MCF 10A (cell line): Measurements from ENCODE around the gene SULT1E1. TPM values are rescaled to one million over a fixed set of nuclear protein-coding genes. Genes with fewer than 3 reads are reported as not detected.

Source experiments
- BruUV-seq: library from RNA; stranded (reverse); fragments of 400-500 nt; replicated peaks from 2 replicates; lab custom pipeline; 2021; lab: Mats Ljungman, UMichigan
- CTCF ChIA-PET: fragments of 300-600 bp; sonication (Branson Sonifier 250); formaldehyde crosslinking; extraction: SDS; loops from one replicate; lab custom pipeline; 2021; ENCODE audit warnings: antibody characterized with exemption, inconsistent platforms; lab: Yijun Ruan, JAX
- POLR2A ChIA-PET: fragments of 300-600, 350-650 bp; sonication (Branson Sonifier 250); formaldehyde crosslinking; extraction: SDS; loops from one replicate; lab custom pipeline; 2020; ENCODE audit warnings: antibody characterized with exemption, inconsistent platforms; lab: Yijun Ruan, JAX
- DNase-seq: peaks from one replicate; pipeline ENCODE4 v3.0.0-alpha.2; 2018; ENCODE audit not compliant: unreplicated experiment
- H3K27ac Mint-ChIP-seq: one replicate; pipeline ENCODE4 v1.8.0; 2022; ENCODE audit warnings: mild to moderate bottlenecking, low read depth, mixed read lengths; ENCODE audit not compliant: unreplicated experiment
- H3K27me3 Mint-ChIP-seq: one replicate; pipeline ENCODE4 v1.8.0; 2022; ENCODE audit warnings: mixed read lengths; ENCODE audit not compliant: insufficient read depth, unreplicated experiment
- H3K36me3 Mint-ChIP-seq: one replicate; pipeline ENCODE4 v1.8.0; 2022; ENCODE audit warnings: mild to moderate bottlenecking, moderate library complexity, mixed read lengths; ENCODE audit not compliant: insufficient read depth, unreplicated experiment
- H3K4me1 Mint-ChIP-seq: one replicate; pipeline ENCODE4 v1.8.0; 2022; ENCODE audit warnings: mixed read lengths; ENCODE audit not compliant: insufficient read depth, unreplicated experiment
- H3K4me3 Mint-ChIP-seq: one replicate; pipeline ENCODE4 v1.8.0; 2022; ENCODE audit warnings: mild to moderate bottlenecking, moderate library complexity, mixed read lengths; ENCODE audit not compliant: unreplicated experiment
- H3K9me3 Mint-ChIP-seq: one replicate; pipeline ENCODE4 v1.8.0; 2022; ENCODE audit warnings: mixed read lengths; ENCODE audit not compliant: unreplicated experiment
- CTCF ChIP-seq: fragments of 200-600 bp; IDR thresholded peaks from one replicate; pipeline ENCODE4 v1.8.0; 2022; ENCODE audit warnings: antibody characterized with exemption, mild to moderate bottlenecking; ENCODE audit not compliant: unreplicated experiment
- intact Hi-C: fragments of 100-400 bp; cut with micrococcal nuclease; formaldehyde crosslinking; loops from 2 replicates; pipeline ENCODE4 v1.14.1; 2022
- total RNA-seq: library from RNA; stranded (reverse); gene quantifications from 2 replicates; pipeline ENCODE4 v1.2.3, GENCODE V29; 2022

Gene SULT1E1
- total RNA-seq, 1 experiment from 2014 or later: 6.5 TPM

GRCh38 chr4:69875576-69875975 lies 15.6 kb upstream of the SULT1E1 start:
- no peaks in the 10 kb centered on the region for H3K4me1 Mint-ChIP-seq
- DNase-seq: no peak
- intact Hi-C loops: no loop called here
- no TSS peak for BruUV-seq
- no peaks in the 10 kb centered on the region for H3K27me3 Mint-ChIP-seq
- POLR2A ChIA-PET: no interaction called here
- TF ChIP-seq CTCF: no peak
- no peak overlapping the region for H3K4me3 Mint-ChIP-seq
- no peak overlapping the region for H3K27ac Mint-ChIP-seq
- no peaks in the 10 kb centered on the region for H3K9me3 Mint-ChIP-seq
- peaks cover 6% of the 10 kb centered on the region for H3K36me3 Mint-ChIP-seq
- CTCF ChIA-PET: interaction anchor here (1.0 kb wide), 1 partner anchor 185 kb away, joined by 3 read pairs; no protein-coding TSS in a partner anchor

GRCh38 chr4:69874507-69874906 lies 14.6 kb upstream of the SULT1E1 start:
- peak; percentile 21 for DNase-seq

GRCh38 chr4:69861756-69862155 lies 1.8 kb upstream of the SULT1E1 start:
- ChIA-PET CTCF (interaction anchor here (2.7 kb wide), 1 partner anchor 19 kb away, joined by 16 read pairs; no protein-coding TSS in a partner anchor), POLR2A (interaction anchor here (1.7 to 2.4 kb wide), 2 partner anchors 11 to 19 kb away, joined by 5 to 6 read pairs; no protein-coding TSS in a partner anchor)
- no peaks in the 10 kb centered on the region for H3K9me3 Mint-ChIP-seq
- H3K4me1 Mint-ChIP-seq: no peaks in the 10 kb centered on the region
- BruUV-seq: no TSS peak
- DNase-seq: no peak
- no peak for TF ChIP-seq CTCF
- no peak overlapping the region for H3K27ac Mint-ChIP-seq
- no peaks in the 10 kb centered on the region for H3K27me3 Mint-ChIP-seq
- intact Hi-C loops: no loop called here
- H3K4me3 Mint-ChIP-seq: no peak overlapping the region
- H3K36me3 Mint-ChIP-seq: peaks cover under 1% of the 10 kb centered on the region

More at GRCh38 chr4:69874507-69874906, 14.6 kb upstream of the SULT1E1 start:
- TF ChIP-seq CTCF: no peak
- no peak overlapping the region for H3K27ac Mint-ChIP-seq
- POLR2A ChIA-PET: no interaction called here
- CTCF ChIA-PET: no interaction called here
- BruUV-seq: no TSS peak
- no peaks in the 10 kb centered on the region for H3K9me3 Mint-ChIP-seq
- H3K4me3 Mint-ChIP-seq: no peak overlapping the region
- H3K4me1 Mint-ChIP-seq: no peaks in the 10 kb centered on the region
- H3K27me3 Mint-ChIP-seq: no peaks in the 10 kb centered on the region
- intact Hi-C loops: no loop called here
- H3K36me3 Mint-ChIP-seq: peaks cover 6% of the 10 kb centered on the region

GRCh38 chr4:69860521-69861298 lies 765 bp upstream of the SULT1E1 start:
- H3K4me1 Mint-ChIP-seq: no peaks in the 10 kb centered on the region
- no peaks in the 10 kb centered on the region for H3K9me3 Mint-ChIP-seq
- intact Hi-C loops: no loop called here
- TF ChIP-seq CTCF: no peak
- no peak overlapping the region for H3K27ac Mint-ChIP-seq
- H3K36me3 Mint-ChIP-seq: peaks cover 11% of the 10 kb centered on the region
- H3K27me3 Mint-ChIP-seq: no peaks in the 10 kb centered on the region
- DNase-seq: no peak
- ChIA-PET CTCF (interaction anchor here (1.3 to 2.7 kb wide), 3 partner anchors 8 to 36 kb away, joined by 3 to 16 read pairs (median 5); no protein-coding TSS in a partner anchor), POLR2A (interaction anchor here (0.6 to 3.0 kb wide), 14 partner anchors 9 to 153 kb away, joined by 4 to 14 read pairs (median 5); no protein-coding TSS in a partner anchor)
- BruUV-seq: no TSS peak
- H3K4me3 Mint-ChIP-seq: no peak overlapping the region
